ENCODE measurements around the gene DOCK1.
A peak's percentile ranks its signal among the peaks of the same experiment; 100 is the strongest.

The DOCK1 gene

GRCh38 chr10:127190427-127190826, 285.2 kb downstream of the DOCK1 start:
- DNase-seq: no peak

- DNase-seq: no peak
These were observed 287.9 kb downstream of the DOCK1 start for GRCh38 chr10:127193125-127193524.

GRCh38 chr10:127194111-127194510, 288.9 kb downstream of the DOCK1 start:
- no peak for DNase-seq

GRCh38 chr10:127194599-127194998, 289.4 kb downstream of the DOCK1 start:
- DNase-seq: no peak

GRCh38 chr10:127195041-127195506, 289.8 kb downstream of the DOCK1 start:
- DNase-seq: no peak

GRCh38 chr10:127195571-127196281, 290.5 kb downstream of the DOCK1 start:
- DNase-seq: no peak

- DNase-seq: no peak
These were observed 291.3 kb downstream of the DOCK1 start, which contains the start of gene INSYN2A for GRCh38 chr10:127196282-127197153. TSS of gene INSYN2A (minus strand) at chr10:127196591. CDS start at chr10:127176395, 20,196 bp downstream.

GRCh38 chr10:127197154-127197432, 291.9 kb downstream of the DOCK1 start:
- DNase-seq: no peak

GRCh38 chr10:127198307-127198706, 293.1 kb downstream of the DOCK1 start:
- no peak for DNase-seq

- no peak for DNase-seq
These were observed 293.5 kb downstream of the DOCK1 start for GRCh38 chr10:127198721-127199120.

- DNase-seq: no peak
These were observed 295.4 kb downstream of the DOCK1 start for GRCh38 chr10:127200646-127201045.

- DNase-seq: no peak
These were observed 297.8 kb downstream of the DOCK1 start for GRCh38 chr10:127203067-127203466.

- no peak for DNase-seq
These were observed 301.9 kb downstream of the DOCK1 start for GRCh38 chr10:127207081-127207480.

- peak; percentile 43 for DNase-seq
These were observed 305.8 kb downstream of the DOCK1 start for GRCh38 chr10:127210936-127211466.

GRCh38 chr10:127215866-127216265, 310.6 kb downstream of the DOCK1 start:
- no peak for DNase-seq

- DNase-seq: no peak
These were observed 311.0 kb downstream of the DOCK1 start for GRCh38 chr10:127216274-127216673.

- no peak for DNase-seq
These were observed 311.6 kb downstream of the DOCK1 start for GRCh38 chr10:127216786-127217185.

- DNase-seq: no peak
These were observed 313.4 kb downstream of the DOCK1 start for GRCh38 chr10:127218658-127219057.

- DNase-seq: peak; percentile 29
These were observed 316.1 kb downstream of the DOCK1 start for GRCh38 chr10:127221281-127221680.

- no peak for DNase-seq
These were observed 321.8 kb downstream of the DOCK1 start for GRCh38 chr10:127227027-127227426.

GRCh38 chr10:127227663-127228062, 322.4 kb downstream of the DOCK1 start:
- no peak for DNase-seq

GRCh38 chr10:127228195-127228787, 323.1 kb downstream of the DOCK1 start:
- DNase-seq: no peak

GRCh38 chr10:127234306-127234800, 329.1 kb downstream of the DOCK1 start:
- DNase-seq: no peak

Measured in RPMI8226 (cell line).